Activated T-cell treated with anti-CD3 and anti-CD28 coated beads for 48 hours (primary cell): ENCODE data around the gene UTP15.

Experiments used
- DNase-seq: peaks from one replicate; pipeline ENCODE4 v3.0.0-alpha.2; 2020; ENCODE audit warnings: low read depth

Gene UTP15

DNA sequence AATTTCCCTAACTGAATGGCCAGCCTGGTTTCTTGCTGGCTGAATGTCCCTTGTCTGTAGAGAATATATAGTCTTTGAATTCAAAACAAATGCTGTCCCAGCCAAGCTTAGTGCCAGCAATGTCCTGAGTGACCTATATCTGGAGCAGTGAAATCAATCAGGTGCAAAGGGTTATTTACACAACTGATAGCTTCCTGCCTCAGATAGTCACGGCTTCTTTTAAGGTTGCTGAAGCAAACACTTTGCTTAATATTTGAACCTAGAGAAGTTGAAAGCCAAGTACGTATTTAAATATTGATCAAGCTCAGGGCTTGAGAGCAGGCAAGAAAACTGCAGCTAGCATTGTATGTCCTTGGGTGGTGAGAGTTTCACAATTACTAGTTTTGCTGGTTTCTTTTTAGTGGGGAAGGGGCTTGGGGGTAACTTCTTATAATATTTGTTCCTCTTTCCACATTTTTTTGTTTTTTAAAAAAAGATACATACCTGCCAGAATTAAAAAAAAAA lies 58.4 kb downstream of the UTP15 start:
- DNase-seq = no peak

DNA sequence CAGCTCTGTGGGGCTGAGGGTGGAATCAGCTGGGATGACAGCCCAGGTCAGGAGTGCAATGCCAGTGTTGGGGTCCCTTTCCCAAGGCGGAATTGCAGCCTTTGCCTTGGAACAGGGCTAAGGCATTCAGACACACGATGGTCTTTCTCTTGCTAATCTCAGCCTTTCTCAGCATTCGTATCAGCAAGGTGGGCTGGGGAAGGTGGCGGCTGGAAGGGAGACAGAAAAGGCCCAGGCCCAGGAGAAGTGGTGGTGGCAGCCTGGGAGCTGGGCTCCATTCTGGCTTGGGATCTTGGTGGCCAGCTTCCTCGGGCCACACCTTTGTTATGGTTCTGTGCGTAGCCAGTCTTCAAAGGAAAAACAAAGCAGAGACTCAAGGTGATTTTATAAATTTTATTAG lies 59.3 kb downstream of the UTP15 start:
- no peak for DNase-seq

DNA sequence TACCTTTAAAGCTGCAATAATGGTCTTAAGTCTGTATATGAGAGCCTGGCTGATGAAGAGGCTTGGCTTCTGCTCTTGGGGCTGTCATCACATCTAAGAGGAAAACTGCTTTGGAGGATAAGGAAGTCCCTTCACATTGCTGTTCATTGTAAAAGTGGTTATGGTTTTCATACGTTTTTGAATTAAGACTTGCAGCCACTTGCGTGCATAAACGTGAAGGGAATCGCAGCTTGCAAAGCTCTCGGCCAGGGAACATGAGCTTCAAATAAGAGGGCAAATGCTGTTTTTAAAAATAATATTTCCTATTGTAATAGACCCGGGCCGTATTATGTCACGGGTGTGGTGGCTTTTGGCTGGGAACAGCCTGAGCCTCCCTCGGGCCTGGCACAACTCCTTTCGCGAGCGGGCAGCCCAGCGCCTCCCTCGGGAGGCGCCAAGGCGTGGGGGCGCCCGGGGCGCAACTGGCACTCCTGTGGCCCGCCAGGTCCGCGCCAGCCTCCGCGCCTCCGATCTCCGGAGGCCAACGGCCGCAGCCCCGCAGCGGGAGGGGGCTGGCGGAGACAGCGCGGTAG lies 59.9 kb downstream of the UTP15 start:
- DNase-seq = no peak

DNA sequence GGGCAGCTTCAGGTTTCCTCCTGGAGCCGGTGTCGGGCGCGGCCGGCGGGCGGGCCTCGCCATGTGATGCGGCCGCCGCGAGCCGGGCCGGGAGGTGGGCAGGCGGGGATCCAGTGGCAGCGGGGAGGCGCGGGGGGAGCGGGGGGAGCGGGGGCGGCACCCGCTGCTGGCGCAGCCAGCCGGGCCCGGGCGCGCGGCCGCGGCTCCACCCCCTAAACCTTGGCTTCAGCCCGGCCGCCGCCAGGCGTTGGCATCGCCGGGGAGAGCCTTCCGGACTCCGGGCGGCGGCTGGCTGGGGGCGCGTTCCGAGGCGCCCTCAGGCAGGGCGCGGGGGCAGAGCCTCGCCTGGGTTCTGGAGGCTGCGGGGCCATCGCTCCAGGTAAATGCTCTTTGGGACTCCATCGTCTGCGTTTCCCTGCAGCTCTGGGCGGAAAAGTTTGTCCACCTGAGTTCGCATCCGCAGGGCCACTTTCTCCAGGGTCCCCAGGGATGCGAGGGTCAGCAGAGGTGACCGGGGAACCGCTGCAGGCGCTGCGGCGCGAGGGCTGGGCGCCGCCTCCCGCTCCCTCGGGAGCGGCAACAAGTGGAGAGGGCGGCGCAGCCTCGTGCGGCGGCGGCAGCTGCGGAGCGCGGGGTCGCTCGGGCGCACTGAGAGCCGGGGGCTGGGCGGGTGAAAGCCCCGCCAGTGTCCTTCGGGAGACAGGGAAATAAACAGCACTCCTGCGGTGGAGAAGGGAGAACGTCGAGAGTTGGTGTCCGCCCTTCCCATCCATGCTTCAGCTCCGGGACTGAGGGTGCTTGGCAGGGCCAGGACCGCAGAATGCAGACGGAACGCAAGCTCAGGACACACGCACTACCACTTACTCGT lies 60.6 kb downstream of the UTP15 start, which contains the start of gene ARHGEF28:
Gene ARHGEF28, plus strand, starts transcription at position 253 of the 868 bp plus-strand sequence. CDS start 58,656 bp downstream, outside the sequence.
- peak; percentile 21 for DNase-seq

DNA sequence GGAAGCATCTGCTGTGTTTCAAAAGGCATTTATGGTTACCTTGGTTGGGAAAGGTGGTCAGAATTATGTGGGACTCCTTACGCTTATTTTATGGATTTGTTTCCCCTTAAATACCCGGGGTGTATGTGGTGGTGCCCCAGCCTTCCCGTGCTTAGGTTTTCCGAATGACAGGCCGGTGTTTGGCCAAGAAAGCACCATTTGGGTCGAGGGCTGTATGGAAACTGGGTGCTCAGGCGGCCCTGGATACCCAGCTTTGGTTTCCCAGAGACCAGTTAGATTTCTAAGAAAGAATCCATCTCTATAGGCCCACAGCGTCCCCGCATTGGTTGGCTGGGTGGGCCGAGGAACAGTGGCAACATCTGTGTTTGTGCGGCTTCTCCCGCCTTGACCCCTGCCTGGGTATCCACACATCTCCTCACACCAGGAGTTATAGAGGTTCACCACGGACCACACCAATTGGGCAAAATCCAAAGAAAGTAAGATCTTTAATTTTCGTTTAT lies 61.3 kb downstream of the UTP15 start:
- no peak for DNase-seq

DNA sequence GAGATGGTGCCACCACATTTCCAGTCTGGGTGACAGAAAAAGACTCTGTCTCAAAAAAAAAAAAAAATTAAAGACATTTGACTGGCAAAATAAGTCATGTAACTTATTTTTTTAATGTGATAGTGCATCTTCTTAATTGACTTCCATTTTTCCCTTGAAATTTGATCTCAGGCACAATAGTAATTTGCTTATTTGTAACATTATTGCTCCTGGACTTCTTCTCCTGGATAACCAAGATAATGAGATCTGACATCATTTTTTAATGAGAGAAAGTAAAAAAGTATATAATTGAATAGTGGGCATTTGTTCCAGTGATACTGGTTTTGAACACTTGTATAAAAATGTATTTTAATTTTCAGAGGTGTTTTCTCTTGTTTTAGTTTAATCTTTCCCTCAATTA lies 63.9 kb downstream of the UTP15 start:
- DNase-seq = no peak

DNA sequence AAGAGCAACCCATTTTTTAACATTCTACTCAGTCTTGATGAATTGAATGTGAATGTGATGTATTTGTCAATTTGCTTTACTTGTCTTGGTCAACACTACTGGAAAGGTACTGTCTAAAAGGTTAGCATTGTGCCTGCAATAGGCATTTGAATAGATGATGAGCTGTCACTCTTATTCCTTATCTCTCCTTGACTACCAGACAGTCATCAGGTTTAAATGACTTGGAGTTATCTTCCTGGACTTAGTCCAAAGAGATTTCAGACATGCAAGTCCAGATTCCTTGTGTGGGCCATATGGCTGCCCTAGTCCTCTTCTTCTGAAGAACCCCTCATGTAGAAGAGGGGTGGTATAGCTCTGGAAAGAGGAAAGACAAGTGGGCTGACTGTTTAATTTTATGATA lies 65.2 kb downstream of the UTP15 start:
- no peak for DNase-seq

DNA sequence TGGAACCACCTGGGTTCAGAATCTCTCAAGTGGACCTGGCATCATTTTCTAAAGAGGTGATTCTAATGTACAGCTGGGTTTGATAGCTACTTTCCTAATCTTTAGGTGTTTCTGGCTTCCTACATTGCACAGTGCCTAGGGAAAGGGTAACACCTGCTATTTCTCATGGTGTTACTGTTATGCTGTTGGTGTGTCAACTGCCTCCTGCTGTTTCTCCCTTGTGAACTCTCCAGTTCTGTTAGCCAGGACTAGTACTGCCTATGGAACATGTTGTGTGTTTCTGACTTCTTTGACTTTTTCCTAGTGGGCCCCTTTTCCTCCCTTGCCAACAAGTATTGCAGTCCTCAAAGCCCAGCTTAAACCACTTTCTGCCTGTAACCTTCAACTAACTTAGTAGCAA lies 66.0 kb downstream of the UTP15 start:
- DNase-seq = no peak
